ENCODE results near the gene YPEL4.
A peak's percentile ranks its signal among the peaks of the same experiment; 100 is the strongest.

YPEL4 gene

DNA sequence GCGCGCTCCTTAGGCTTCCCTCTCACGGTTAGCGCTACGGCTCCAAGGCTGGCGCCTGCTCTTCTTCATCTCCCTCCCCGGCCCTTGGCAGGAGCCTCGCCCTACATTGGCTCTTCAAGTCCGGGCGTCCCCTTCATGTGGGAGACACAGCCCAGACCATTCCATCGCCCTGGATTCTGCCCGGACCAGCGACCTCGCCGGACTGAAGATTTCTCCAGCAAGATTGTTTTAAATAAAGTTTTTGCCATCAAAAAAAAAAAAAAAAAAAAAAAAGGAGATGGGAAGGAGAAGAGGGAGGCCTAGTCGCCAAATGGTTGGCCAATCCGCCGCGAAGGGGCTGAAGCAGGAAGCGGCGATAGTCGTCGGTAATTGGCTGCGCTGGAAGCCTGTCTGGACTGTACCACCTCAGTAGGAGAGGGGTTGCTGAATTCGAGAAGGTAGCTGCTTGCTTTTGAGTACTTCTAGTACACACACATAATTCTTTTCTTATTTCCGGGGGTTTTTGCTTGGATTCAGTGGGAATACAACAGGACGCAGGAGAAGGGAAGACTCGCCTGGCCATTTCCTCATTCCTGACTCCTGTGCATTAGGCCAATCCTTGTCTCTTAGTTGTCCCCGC is 17.5 kb upstream of the YPEL4 start:
- H3K4me3 ChIP-seq (ENCODE audit: severe bottlenecking): peak overlapping the region; percentile 83
- TF ChIP-seq, protein P1, sequence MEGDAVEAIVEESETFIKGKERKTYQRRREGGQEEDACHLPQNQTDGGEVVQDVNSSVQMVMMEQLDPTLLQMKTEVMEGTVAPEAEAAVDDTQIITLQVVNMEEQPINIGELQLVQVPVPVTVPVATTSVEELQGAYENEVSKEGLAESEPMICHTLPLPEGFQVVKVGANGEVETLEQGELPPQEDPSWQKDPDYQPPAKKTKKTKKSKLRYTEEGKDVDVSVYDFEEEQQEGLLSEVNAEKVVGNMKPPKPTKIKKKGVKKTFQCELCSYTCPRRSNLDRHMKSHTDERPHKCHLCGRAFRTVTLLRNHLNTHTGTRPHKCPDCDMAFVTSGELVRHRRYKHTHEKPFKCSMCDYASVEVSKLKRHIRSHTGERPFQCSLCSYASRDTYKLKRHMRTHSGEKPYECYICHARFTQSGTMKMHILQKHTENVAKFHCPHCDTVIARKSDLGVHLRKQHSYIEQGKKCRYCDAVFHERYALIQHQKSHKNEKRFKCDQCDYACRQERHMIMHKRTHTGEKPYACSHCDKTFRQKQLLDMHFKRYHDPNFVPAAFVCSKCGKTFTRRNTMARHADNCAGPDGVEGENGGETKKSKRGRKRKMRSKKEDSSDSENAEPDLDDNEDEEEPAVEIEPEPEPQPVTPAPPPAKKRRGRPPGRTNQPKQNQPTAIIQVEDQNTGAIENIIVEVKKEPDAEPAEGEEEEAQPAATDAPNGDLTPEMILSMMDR (IDR thresholded peaks at IDR 0.05; ENCODE audit: poor library complexity, severe bottlenecking): no peak
- DNase-seq (ENCODE audit: low spot score): peak; percentile 98

DNA sequence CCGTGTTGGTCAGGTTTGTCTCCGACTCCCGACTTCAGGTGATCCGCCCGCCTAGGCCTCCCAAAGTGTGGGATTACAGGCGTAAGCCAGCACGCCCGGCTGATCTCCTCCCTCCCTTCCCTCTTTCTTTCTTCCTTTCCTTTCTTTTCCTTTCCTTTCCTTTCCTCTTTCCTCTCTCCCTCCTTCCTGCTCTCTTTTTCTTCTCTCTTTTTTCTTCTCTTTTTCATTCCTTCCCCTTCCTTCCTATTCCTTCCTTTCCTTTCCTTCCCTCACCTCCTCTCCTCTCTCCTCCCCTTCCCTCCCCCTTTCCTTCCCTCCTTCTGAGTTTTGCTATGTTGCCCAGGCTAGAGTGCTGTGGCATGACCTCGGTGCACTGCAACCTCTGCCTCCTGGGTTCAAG is 14.3 kb upstream of the YPEL4 start:
- no peak for ATAC-seq (ENCODE audit: low read depth)
- TF ChIP-seq, protein P1 (IDR thresholded peaks at IDR 0.05; ENCODE audit: poor library complexity, severe bottlenecking): no peak

More for the DNA sequence above, 17.5 kb upstream of the YPEL4 start:
- peak; percentile 63 for ATAC-seq (ENCODE audit: low read depth)
- Histone ChIP-seq H3K4me1 (ENCODE audit: insufficient read depth, poor library complexity, severe bottlenecking) (peaks cover 16% of the 10 kb centered on the region), H3K27ac (ENCODE audit: poor library complexity, severe bottlenecking) (peak overlapping the region; percentile 90), H3K36me3 (ENCODE audit: low read depth) (peaks cover 18% of the 10 kb centered on the region), H3K27me3 (ENCODE audit: insufficient read depth, poor library complexity, severe bottlenecking) (no peaks in the 10 kb centered on the region), H3K9me3 (ENCODE audit: severe bottlenecking) (no peaks in the 10 kb centered on the region)

GRCh38 chr11:57662893-57663292 is 13.2 kb upstream of the YPEL4 start:
- ATAC-seq (ENCODE audit: low read depth) (no peak), DNase-seq (ENCODE audit: low spot score) (no peak)
- Histone ChIP-seq H3K4me1 (ENCODE audit: insufficient read depth, poor library complexity, severe bottlenecking) (peaks cover 4% of the 10 kb centered on the region), H3K27me3 (ENCODE audit: insufficient read depth, poor library complexity, severe bottlenecking) (no peaks in the 10 kb centered on the region), H3K4me3 (ENCODE audit: severe bottlenecking) (no peak overlapping the region), H3K27ac (ENCODE audit: poor library complexity, severe bottlenecking) (no peak overlapping the region), H3K36me3 (ENCODE audit: low read depth) (peaks cover 38% of the 10 kb centered on the region), H3K9me3 (ENCODE audit: severe bottlenecking) (no peaks in the 10 kb centered on the region)
- TF ChIP-seq, protein P1 (IDR thresholded peaks at IDR 0.05; ENCODE audit: poor library complexity, severe bottlenecking): peak; percentile 15

More for the DNA sequence above, 14.3 kb upstream of the YPEL4 start:
- Histone ChIP-seq H3K4me3 (ENCODE audit: severe bottlenecking) (no peak overlapping the region), H3K4me1 (ENCODE audit: insufficient read depth, poor library complexity, severe bottlenecking) (peaks cover 4% of the 10 kb centered on the region), H3K36me3 (ENCODE audit: low read depth) (peaks cover 37% of the 10 kb centered on the region), H3K9me3 (ENCODE audit: severe bottlenecking) (no peaks in the 10 kb centered on the region), H3K27me3 (ENCODE audit: insufficient read depth, poor library complexity, severe bottlenecking) (no peaks in the 10 kb centered on the region), H3K27ac (ENCODE audit: poor library complexity, severe bottlenecking) (no peak overlapping the region)
- no peak for DNase-seq (ENCODE audit: low spot score)

DNA sequence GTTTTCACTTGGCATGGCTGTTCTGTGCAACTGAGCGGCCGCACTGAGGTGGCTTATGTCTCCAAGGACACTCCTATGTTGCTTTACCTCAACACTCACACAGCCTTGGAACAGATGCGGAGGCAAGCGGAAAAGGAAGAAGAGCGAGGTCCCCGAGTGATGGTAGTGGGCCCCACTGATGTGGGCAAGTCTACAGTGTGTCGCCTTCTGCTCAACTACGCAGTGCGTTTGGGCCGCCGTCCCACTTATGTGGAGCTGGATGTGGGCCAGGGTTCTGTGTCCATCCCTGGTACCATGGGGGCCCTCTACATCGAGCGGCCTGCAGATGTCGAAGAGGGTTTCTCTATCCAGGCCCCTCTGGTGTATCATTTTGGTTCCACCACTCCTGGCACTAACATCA is 10.0 kb upstream of the YPEL4 start:
- TF ChIP-seq, protein P1 (IDR thresholded peaks at IDR 0.05; ENCODE audit: poor library complexity, severe bottlenecking): no peak
- peaks cover 4% of the 10 kb centered on the region for H3K4me1 ChIP-seq (ENCODE audit: insufficient read depth, poor library complexity, severe bottlenecking)
- H3K36me3 ChIP-seq (ENCODE audit: low read depth): peaks cover 38% of the 10 kb centered on the region
- H3K27ac ChIP-seq (ENCODE audit: poor library complexity, severe bottlenecking): no peak overlapping the region
- H3K9me3 ChIP-seq (ENCODE audit: severe bottlenecking): no peaks in the 10 kb centered on the region
- ATAC-seq (ENCODE audit: low read depth) (no peak), DNase-seq (ENCODE audit: low spot score) (no peak)
- no peak overlapping the region for H3K4me3 ChIP-seq (ENCODE audit: severe bottlenecking)
- no peaks in the 10 kb centered on the region for H3K27me3 ChIP-seq (ENCODE audit: insufficient read depth, poor library complexity, severe bottlenecking)

- peak overlapping the region; percentile 32 for H3K27ac ChIP-seq (ENCODE audit: poor library complexity, severe bottlenecking)
- ATAC-seq (ENCODE audit: low read depth): no peak
- no peak for DNase-seq (ENCODE audit: low spot score)
- H3K4me1 ChIP-seq (ENCODE audit: insufficient read depth, poor library complexity, severe bottlenecking): peaks cover 4% of the 10 kb centered on the region
- H3K4me3 ChIP-seq (ENCODE audit: severe bottlenecking): peak overlapping the region; percentile 65
- peaks cover 38% of the 10 kb centered on the region for H3K36me3 ChIP-seq (ENCODE audit: low read depth)
- H3K9me3 ChIP-seq (ENCODE audit: severe bottlenecking): no peaks in the 10 kb centered on the region
- H3K27me3 ChIP-seq (ENCODE audit: insufficient read depth, poor library complexity, severe bottlenecking): no peaks in the 10 kb centered on the region
- TF ChIP-seq, protein P1 (IDR thresholded peaks at IDR 0.05; ENCODE audit: poor library complexity, severe bottlenecking): no peak
Measured at GRCh38 chr11:57658023-57658361, 8.3 kb upstream of the YPEL4 start.

Measured in RWPE2 (cell line).